ENCODE data around the gene CAMTA1. TPM values are rescaled to one million over a fixed set of nuclear protein-coding genes. Genes with fewer than 3 reads are reported as not detected.

CAMTA1 gene
- total and polyA plus RNA-seq, 9 of the 15 experiments (the other 6 are each of a cell fraction or from before 2014, with no cell fraction given), result 43.9 to 161 (median 65.9) TPM

- Histone ChIP-seq H3K9me1 (ENCODE audit: control insufficient read depth, insufficient read depth, low read length) (no peaks in the 10 kb centered on the region), H3K79me2 (ENCODE audit: control insufficient read depth, insufficient read depth, low read length) (no peaks in the 10 kb centered on the region), H3K36me3 (ENCODE audit: control insufficient read depth, insufficient read depth, low read length) (no peaks in the 10 kb centered on the region), H2AFZ (ENCODE audit: low read depth, low read length) (no peak overlapping the region), H3K9me3 (replicated peaks; ENCODE audit: control insufficient read depth, insufficient read depth, low read depth, low read length) (no peaks in the 10 kb centered on the region), H3K27ac (ENCODE audit: extremely low read depth, low read depth, low read length) (no peak overlapping the region), H3K4me1 (replicated peaks in 1 of 2; ENCODE audit: control insufficient read depth in 2 of 2, insufficient read depth in 2 of 2, low read length in 2 of 2) (no peaks in the 10 kb centered on the region), H3K4me3 (no peak overlapping the region), H3K4me2 (ENCODE audit: insufficient read depth, low read length) (no peak overlapping the region), H3K9ac (ENCODE audit: insufficient read depth in 1 of 2, low read depth in 2 of 2, low read length in 2 of 2) (no peak overlapping the region), H4K20me1 (replicated peaks; ENCODE audit: control insufficient read depth, insufficient read depth, low read length) (peaks cover 9% of the 10 kb centered on the region; the same call in 1 of the 2 replicates), H3K27me3 (ENCODE audit: control insufficient read depth in 2 of 2, insufficient read depth in 2 of 2, low read length in 2 of 2) (peaks cover 6 to 42% of the 10 kb centered on the region in 2 experiments; a peak in 3 of 5 replicates)
- TF ChIP-seq ZBTB34 (CRISPR knock-in tag; IDR thresholded peaks at IDR 0.05) (no peak), KHSRP (IDR thresholded peaks at IDR 0.05) (no peak), ETV6 (IDR thresholded peaks at IDR 0.05; ENCODE audit: borderline replicate concordance in 1 of 2, low read depth in 2 of 2, low read length in 1 of 2) (no peak), ETV6 (CRISPR knock-in tag; IDR thresholded peaks at IDR 0.05; ENCODE audit: borderline replicate concordance) (no peak), KAT7 (CRISPR knock-in tag; IDR thresholded peaks at IDR 0.05; ENCODE audit: borderline replicate concordance) (no peak), PURB (CRISPR knock-in tag; IDR thresholded peaks at IDR 0.05; ENCODE audit: low read depth) (no peak), NCOA1 (IDR thresholded peaks at IDR 0.05; ENCODE audit: low read depth) (no peak), NFATC3 (IDR thresholded peaks at IDR 0.05) (no peak), ZNF407 (IDR thresholded peaks at IDR 0.05; ENCODE audit: low read depth) (no peak), RBM34 (IDR thresholded peaks at IDR 0.05; ENCODE audit: borderline replicate concordance, insufficient read depth, low read length) (no peak), ERF (CRISPR knock-in tag; IDR thresholded peaks at IDR 0.05) (no peak), ZNF263 (CRISPR knock-in tag; IDR thresholded peaks at IDR 0.05; ENCODE audit: borderline replicate concordance) (no peak), RBM14 (IDR thresholded peaks at IDR 0.05; ENCODE audit: borderline replicate concordance, insufficient read depth, low read depth, low read length) (no peak)
- DNase-seq (ENCODE audit: extremely low read depth in 1 of 4, low spot score in 3 of 4) (no peak), FAIRE-seq (no peak), ATAC-seq (no peak)
- intact Hi-C loops (cut with micrococcal nuclease), result no loop called here
- CTCF ChIA-PET (ENCODE audit: low intra/inter-chr PET ratio), result no interaction called here
- in situ Hi-C loops (cut with MboI), result no loop called here
- no TSS peak for BruUV-seq (replicated peaks)
- POLR2A ChIA-PET, result no interaction called here
- WGBS (ENCODE audit: insufficient coverage, low coverage, missing lambda C conversion rate), result 0% methylated on average over 3 of the region's 3 CpGs
These were observed 637.3 kb downstream of the CAMTA1 start for GRCh38 chr1:7422561-7422960.
